GM10266 (cell line): Measurements from ENCODE around the gene OPHN1.

ENCODE experiments used
- DNase-seq: peaks from one replicate; pipeline ENCODE4 v3.0.0; 2012; ENCODE audit errors: extremely low spot score
- CTCF ChIP-seq: IDR thresholded peaks from 2 replicates; pipeline ENCODE4 v1.5.1; 2012; ENCODE audit warnings: mild to moderate bottlenecking, low read depth; ENCODE audit not compliant: control insufficient read depth, insufficient read depth; ENCODE audit errors: missing control alignments

The OPHN1 gene

GRCh38 chrX:68249401-68249831, 183.9 kb downstream of the OPHN1 start:
- DNase-seq: no peak
- TF ChIP-seq CTCF: no peak

- no peak for DNase-seq
- TF ChIP-seq CTCF: peak; percentile 13
Measured at GRCh38 chrX:68238568-68238967, 194.7 kb downstream of the OPHN1 start.

- no peak for DNase-seq
- no peak for TF ChIP-seq CTCF
Measured at GRCh38 chrX:68234171-68234910, 199.0 kb downstream of the OPHN1 start.

DNA sequence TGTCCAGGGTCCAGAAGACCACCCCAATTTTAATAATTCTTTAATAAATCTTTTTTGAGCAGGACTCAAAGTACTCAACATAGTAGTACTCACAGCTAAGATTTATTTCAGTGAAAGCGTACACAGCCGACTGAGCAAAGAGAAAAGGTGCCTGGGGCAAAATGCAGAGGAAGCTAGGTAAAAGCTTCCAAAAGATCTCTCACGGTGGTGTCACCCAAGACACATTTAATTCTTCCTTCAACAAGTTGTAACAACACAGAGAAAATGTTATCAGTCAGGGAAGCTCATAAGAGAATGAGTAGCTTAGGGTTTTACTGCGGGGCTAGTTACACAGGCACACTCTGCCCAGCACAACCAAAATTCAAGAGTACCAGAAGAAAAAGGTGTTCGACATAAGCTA, 201.1 kb downstream of the OPHN1 start:
- no peak for DNase-seq
- no peak for TF ChIP-seq CTCF

- DNase-seq: no peak
- no peak for TF ChIP-seq CTCF
Measured at GRCh38 chrX:68209008-68209407, 224.3 kb downstream of the OPHN1 start.

- no peak for DNase-seq
- no peak for TF ChIP-seq CTCF
Measured at GRCh38 chrX:68204521-68205038, 228.7 kb downstream of the OPHN1 start.

GRCh38 chrX:68203646-68204045, 229.6 kb downstream of the OPHN1 start:
- DNase-seq: no peak
- no peak for TF ChIP-seq CTCF
